Epidermal melanocyte (primary cell): ENCODE data around the gene VRK1.
"Not testable (repeated sequence)": the region's sequence is repeated elsewhere in the genome, so short reads cannot be mapped to it uniquely, and the experiment has no call there.

Experiments
- DNase-seq: peaks from one replicate; pipeline ENCODE4 v3.0.0; 2011; ENCODE audit warnings: low spot score; ENCODE audit not compliant: insufficient read length

The VRK1 gene, protein sequence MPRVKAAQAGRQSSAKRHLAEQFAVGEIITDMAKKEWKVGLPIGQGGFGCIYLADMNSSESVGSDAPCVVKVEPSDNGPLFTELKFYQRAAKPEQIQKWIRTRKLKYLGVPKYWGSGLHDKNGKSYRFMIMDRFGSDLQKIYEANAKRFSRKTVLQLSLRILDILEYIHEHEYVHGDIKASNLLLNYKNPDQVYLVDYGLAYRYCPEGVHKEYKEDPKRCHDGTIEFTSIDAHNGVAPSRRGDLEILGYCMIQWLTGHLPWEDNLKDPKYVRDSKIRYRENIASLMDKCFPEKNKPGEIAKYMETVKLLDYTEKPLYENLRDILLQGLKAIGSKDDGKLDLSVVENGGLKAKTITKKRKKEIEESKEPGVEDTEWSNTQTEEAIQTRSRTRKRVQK

DNA sequence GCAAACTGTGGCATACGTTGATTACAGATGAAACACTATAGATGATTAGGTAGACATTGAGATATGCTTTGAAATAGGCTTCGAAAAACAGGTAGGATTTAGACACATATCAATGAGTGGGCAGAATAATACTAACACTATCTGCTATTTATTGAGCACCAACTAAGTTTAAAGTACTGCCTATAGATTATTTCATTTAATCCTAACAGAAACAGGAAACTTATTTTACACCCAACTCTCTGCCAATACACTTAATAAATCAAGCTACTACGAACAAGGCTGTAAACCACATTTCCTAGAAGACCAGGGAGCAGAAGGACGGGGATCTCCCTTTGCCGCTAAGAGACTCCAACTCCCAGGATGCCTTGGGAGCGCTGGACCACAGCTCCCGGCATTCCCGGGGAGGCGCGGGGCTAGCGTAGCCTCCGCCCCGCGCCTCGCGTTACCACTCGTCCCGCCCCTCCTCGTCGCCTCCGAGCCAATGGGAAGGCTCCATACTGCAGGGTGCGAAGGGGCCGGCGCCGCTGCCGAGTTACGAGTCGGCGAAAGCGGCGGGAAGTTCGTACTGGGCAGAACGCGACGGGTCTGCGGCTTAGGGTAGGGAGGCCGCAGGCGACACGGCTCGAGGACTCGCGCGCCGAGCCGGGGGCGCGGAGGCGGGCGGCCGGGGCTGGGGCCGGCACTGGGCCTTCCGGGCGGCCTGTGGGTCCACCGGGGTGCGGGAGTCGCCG is at the start of gene VRK1:
Gene VRK1 (plus strand): TSS at position 532 of the 731 bp plus-strand sequence. CDS start 36,090 bp downstream, outside the sequence.
- peak; percentile 89 for DNase-seq

DNA sequence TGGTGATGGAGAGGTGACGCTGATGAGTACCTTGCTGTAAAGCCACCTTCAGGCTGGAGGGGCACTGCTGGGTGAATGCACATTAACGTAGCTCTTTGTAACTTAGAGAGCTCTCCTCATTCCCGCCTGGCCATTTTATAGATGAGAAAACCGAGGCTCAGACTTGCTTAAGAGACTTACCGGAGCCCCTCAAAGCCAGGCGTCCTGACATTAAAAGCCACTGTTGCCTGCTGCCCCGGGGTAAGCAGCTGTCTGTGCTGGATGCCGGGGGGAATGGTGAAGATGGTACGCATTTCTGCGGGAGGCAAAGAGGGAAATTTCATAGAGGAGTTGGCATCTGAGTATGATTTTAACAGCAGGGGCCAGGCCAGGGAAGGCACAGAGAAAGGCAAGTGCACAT is 49.6 kb upstream of the VRK1 start:
- DNase-seq: no peak

DNA sequence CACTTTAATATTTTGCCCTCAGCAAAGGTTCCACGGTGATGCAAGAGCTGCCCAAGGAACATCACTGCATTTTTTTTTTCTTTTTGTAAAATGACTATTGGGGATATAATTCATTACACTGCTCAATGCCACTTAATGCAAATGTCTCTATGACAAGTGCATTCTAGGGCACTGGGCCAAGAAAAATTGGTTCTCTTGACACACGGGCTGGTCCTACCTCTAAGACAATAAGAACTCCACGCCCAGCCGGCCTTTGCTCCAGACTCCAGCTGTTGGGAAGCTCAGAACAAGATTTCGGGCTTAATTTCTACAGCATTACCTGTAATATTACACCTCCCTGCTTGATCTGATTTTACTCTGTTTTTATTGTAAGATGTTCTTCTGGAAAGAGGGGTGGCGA is 48.8 kb upstream of the VRK1 start:
- no peak for DNase-seq

DNA sequence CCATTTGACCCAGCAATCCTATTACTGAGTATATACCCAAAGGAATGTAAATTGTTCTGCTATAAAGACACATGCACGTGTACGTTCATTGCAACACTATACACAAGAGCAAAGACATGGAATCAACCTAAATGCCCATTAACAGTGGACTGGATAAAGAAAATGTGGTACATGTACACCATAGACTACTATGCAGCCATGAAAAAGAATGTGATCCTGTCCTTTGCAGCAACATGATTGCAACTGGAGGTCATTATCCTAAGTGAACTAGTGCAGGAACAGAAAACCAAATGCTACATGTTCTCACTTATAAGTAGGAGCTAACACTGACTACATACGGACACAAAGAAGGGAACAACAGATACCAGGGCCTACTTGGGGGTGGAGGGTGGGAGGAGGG is 45.7 kb upstream of the VRK1 start:
- no peak for DNase-seq

DNA sequence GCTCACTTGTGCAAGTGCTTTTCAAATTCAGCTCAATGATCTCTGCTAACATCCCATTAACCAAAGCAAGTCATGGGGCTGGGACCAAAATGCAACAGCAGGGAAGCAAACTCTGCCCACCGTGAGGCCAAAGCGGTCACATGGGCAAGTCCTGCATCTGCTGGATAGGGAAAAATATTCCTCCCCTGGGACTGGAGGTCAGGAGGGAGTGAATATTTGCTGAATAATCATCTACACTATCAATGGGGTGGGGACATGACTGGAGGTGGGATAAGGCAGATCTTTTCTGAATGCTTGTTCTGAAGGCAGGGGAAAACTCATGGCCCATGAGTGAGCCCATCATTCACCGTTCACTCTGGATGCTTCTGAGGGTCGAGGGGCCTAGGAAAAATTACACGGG is 45.1 kb upstream of the VRK1 start:
- DNase-seq: no peak

DNA sequence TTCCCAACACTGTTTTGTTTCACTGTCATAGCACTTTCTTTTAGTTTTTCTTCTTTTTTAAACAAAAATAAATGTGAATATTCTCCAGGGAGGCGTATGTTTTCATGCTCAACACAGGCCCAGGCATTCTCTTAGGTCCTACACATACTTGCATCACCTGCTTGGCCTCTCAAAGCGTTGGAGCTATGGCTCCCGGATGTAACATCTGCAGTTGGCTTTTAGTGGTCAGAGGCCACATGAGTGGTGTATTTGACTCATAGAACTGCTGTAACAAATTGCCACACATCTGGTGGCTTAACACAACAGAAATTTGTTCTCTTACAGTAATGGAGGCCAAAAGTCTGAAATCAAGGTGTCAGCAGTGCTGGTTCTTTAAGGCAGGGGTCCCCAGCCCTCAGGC is 44.6 kb upstream of the VRK1 start:
- no peak for DNase-seq

DNA sequence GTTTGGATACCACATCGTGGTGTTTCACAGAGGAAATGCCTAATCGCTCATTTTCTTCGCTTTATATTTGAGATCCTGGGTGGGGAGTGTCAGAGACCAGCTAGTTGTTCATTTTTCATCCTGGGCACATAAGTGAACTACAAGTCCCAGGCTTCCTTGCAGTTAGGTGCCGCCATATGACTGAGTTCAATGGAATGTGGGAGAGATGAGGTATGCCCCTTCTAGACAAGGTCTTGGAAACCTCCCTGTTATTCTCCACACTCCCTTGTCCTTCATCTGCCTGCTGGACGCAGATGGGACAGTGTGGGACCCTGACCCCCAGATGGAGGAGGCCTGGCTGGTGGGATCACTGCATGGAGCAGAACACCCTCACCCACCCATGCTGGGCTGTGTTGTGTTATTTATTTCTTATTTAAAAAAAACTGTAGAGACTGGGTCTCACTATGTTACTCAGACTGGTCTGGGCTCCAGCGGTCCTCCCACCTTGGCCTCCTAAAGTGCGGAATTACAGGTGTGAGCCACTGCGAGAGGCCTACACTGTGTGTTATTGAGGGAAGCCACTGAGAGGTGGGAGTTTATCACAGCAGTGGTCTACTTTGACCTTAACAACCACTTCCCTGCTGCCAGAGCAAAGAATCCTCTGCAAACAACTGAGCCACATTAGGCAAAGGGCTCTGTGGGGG is 42.9 kb upstream of the VRK1 start:
- DNase-seq: no peak

DNA sequence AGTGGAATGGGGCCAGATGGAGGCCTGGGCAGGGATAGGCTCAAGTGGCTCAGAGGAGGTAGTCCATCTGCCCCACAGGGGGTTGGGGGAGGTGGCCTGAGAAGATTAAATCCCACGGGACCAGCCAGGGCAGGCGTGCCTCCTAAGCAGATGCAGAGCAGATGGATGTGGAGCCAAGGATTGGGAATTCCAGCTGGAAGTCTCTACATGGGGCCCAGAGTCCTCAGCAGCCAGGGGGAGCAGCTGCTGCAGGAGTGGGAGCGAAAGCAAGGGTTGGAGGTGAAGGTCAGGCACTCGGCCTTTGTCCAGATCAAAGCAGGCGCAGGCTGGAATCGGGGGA is 42.4 kb upstream of the VRK1 start:
- no peak for DNase-seq

DNA sequence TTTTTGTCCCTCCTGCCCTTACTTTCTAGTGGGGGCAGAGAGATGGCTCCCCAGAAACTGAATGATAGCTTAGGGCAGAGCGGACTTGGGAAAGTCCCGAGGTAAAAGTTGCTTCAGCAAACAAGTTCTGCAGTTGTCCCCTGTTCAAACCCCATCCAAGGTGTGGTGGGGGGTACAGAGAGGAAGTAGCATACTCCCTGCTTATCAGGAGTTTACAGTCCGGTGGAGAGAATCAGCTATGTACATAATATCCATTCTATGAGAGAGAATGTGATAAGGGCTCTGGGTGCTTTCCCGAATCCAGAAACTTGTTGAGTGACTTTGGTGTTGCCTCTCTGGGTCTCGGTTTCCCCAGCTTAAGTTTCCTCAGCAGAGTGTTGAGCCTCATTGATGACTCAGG is 40.4 kb upstream of the VRK1 start:
- no peak for DNase-seq

DNA sequence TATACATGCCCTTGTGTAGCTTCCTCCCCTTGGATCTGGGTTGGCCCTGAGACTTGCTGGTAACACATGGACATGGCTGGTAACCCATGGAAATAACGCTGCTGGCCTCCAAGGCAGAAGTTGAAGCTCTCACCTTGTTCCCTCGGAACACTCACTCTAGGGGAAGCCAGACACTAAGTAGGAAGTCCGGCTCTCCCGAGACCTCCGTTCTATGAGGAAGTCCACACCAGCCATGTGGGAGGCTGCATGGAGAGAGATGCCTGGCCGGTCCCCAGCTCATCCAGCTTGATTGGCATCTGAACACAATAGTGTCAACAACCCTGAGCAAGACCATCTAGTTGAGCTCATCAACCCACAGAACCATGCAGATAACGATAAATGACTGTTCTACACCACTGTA is 39.7 kb upstream of the VRK1 start:
- no peak for DNase-seq

DNA sequence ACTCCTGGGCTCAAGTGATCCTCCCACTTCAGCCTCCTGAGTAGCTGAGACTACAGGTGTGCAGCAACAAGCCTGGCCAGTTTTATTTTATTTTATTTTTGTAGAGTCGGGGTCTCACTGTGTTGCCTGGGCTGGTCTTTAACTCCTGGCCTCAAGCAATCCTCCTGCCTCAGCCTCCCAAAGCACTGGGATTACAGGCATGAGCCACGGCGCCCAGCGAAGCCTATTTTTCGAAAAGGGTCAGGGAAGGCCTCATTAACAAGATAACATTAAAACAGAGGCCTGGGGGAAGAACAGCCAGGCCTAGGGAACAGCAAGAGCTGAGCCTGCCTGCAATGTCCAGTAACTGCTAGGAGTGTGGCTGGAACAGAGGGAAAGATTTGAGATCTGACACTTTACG is 36.1 kb upstream of the VRK1 start:
- no peak for DNase-seq

DNA sequence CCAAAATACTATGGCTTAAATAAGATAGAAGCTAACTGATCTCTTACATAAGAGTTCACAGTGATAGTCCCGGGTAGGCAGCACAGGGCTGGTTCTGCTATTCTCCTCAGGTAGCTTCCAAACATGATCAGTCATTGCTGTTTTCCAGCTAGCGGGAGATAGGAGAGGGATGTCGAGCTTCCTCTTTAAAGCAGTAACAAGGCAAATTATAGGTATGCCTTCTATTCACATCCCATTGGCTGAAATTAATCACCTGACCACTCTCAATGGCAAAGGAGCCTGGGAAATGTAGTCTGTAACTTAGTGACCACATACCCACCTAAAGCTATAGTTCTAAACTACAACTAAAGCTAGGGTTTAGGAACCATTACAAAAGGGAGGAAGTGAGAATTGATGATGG is 34.5 kb upstream of the VRK1 start:
- no peak for DNase-seq

DNA sequence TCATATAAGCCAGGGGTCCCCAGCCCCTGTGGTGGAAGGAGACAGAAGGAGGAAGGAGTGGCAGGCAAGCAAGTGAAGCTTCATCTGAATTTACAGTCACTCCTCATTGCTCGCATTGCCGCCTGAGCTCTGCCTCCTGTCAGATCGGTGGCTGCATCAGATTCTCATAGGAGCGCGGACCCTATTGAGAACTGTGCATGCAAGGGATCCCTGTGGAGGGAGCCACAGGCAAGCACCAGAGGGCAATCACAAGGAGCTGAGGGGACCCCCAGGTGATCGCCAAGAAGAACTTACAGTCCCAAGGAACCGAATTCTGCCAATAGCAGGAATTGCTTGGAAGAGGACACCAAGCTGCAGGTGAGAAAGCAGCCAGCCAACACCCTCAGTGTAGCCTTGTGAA is 33.2 kb upstream of the VRK1 start:
- DNase-seq: no peak

DNA sequence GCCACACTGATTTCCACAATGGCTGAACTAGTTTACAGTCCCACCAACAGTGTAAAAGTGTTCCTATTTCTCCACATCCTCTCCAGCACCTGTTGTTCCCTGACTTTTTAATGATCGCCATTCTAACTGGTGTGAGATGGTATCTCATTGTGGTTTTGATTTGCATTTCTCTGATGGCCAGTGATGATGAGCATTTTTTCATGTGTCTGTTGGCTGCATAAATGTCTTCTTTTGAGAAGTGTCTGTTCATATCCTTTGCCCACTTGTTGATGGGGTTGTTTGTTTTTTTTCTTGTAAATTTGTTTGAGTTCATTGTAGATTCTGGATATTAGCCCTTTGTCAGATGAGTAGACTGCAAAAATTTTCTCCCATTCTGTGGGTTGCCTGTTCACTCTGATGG is 32.0 kb upstream of the VRK1 start:
- not testable (repeated sequence) for DNase-seq

DNA sequence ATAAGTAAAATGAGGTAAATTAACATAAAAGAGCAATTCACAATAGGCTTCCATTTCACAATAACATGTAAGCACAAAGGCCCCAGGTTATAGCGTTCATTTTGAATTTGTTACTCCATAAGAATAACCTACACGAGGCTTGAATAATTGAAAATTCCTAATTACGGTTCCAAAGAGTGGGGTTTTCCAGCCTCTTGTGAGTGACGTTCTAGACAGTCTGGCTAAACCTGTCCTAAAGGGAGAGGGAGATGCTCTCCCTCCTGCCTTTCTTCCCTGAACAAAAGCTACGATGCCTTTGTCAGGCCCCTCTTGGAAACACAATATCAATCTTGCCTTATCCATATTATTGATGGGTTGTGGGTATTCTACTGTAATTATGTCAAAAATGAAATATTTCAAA is 24.3 kb upstream of the VRK1 start:
- no peak for DNase-seq

DNA sequence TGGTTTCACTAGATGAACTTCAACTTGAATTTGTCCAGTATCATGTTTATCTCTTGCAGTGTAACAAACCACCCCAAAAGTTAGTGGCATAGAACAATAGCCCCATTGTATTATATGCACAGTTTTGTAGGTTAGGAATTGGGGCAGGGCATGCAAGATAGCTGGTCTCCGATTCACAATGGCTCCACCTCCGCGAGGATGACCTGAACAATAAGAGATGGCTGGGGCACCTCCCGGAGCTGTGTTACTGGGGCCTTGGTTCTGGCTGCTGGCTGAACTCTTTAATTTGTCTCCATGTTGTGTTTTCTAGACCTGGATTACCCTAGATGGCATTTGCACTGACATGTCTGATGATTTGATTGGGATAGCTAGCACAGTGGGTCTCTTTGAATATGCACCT is 20.4 kb upstream of the VRK1 start:
- no peak for DNase-seq

DNA sequence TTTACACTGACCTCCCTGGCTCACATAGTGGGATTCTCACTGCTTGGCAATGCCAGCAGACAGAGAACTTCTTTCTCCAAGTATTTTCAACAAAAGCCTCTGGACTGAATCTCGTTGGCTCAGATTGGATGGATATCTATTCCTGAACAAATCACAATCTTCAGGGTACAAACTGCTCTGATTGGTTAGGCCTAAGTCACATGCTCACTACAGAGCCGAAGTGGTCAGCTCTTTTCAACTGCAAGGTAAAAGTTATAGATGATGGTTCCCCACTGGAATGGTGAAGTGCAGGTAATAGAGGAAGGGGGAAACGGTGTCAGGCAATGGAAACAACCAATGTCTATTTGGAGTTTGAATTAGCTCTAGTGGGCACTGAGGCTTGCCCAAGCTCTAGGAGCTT is 16.7 kb upstream of the VRK1 start:
- DNase-seq: no peak

DNA sequence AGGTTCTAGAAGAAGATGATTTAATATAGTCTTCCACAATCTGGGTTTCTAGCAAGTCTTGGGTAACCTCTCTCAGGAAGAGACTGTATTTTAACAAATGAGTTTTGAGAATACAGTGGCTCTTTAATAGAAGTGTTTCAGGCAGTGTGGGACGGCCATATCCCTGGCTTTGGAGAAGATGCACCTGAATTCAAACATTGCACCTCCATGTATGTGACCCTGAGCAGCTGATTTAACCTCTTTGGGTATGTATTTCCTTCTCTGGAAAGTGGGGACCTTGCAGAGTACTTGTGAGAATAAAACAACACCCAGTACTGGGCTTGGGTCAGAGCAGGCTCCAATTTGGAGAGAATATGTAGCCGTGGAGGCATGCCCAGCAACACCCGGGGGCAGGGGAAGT is 15.8 kb upstream of the VRK1 start:
- no peak for DNase-seq

DNA sequence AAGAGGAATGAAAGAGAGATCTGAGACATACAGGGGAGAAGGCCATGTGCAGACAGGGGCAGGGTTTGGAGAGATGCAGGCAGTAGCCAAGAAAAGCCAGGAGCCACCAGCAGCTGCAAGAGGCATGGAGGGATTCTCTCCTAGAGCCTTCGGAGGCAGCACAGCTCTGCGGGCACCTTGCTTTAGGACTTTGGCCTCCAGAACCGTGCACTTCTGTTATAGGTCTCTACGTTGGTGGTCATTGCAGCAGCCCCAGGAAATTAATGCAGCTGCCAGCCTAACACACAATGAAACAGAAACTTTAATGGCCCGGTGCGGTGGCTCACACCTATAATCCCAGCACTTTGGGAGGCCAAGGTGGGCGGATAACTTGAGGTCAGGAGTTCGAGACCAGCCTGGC is 14.7 kb upstream of the VRK1 start:
- DNase-seq: no peak

DNA sequence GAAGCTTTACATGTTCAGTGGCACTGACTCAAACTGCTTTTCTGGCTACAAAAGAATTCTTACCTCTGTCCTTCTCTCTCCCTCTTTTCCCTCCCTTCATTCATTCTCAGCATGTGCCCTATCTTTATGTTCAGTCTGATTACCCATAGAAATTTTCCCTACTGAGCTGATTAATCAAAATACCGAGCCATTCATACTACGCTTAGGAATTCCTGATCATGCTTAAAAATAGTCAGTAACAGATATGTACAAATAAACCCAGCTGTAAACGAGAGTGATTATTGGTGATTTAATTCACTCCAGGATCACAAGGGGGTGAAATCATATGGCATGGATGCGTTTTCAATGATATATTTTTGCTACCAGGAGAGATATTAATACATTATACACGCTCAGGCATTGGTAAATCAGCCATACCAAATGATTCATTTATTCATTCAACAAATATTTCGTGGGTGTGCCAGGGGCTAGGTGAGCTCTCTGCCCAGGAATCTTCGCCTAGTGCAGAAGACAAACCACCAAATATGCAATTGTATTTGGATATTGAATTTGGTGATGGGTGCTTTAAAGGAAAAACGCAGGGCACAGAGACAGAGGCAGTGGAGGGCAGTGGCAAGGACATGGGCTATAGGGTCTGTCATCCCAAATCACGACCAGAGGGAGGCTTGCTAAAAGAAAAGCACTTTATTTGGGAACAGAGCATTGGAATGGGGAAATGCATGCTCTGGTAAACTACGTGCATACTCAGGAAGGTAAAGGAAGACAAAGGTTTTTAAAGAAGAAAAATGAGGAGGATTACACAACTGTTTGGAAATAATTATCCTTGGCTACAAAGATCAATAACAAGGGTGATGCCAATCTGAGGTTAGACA is 13.9 kb upstream of the VRK1 start:
- DNase-seq: no peak

DNA sequence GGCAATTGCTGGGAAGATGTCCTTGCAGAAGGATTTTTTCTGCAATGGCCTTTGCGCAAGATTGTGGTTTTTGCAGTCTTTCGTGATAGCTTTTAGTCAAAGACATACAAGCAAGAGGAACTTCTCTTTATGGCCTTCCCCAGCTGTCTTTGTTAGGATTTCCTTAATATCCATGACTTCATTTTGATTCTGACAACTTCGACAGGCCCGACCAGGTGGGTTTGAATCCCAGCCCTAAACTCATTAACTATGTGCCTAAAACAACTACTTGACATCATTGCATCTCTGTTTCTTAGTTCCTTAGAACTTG is 13.3 kb upstream of the VRK1 start:
- no peak for DNase-seq

DNA sequence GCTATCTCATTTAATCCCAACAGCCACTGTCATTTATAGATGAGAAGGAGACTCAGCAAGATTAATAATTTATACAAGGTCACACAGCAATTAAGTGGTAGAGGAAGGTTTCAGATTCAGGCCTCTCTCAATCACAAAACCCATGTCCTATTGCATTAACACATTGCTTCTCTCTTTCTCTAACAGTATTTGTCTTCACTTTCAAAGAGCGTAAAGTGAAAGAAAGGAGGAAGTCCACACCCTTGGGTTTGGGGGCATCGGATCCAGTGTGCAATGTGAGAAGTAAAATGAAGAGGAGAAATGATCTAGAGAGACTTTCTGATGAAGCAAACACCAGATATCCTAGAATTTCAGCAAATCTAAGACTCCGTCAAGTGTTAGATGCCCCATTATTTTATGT is 7.0 kb upstream of the VRK1 start:
- no peak for DNase-seq
